Gastrocnemius medialis (tissue), 4 donors: ENCODE data around the gene MAEA.

Source experiments
- POLR2A ChIP-seq, 2 donors: fragments of 450-650 bp; IDR thresholded peaks; one replicate each; pipeline ENCODE4 v1.6.1; 2017; ENCODE audit warnings: antibody characterized with exemption in 2 of 2, mild to moderate bottlenecking in 2 of 2, moderate library complexity in 2 of 2
- TF ChIP-seq, protein P1 (sequence below), 5 experiments: fragments of 450-650 bp in 3 of 5; fragments of 200-600 bp in 2 of 5; sonication (generic) in 2 of 5; IDR thresholded peaks in 4 of 5; conservative IDR thresholded peaks in 1 of 5; 1 replicate in 4 of 5; 2 replicates in 1 of 5; pipeline ENCODE4 v1.5.1; 2016 to 2019; ENCODE audit warnings: antibody characterized with exemption in 5 of 5, mild to moderate bottlenecking in 3 of 5, moderate library complexity in 3 of 5

DNA sequence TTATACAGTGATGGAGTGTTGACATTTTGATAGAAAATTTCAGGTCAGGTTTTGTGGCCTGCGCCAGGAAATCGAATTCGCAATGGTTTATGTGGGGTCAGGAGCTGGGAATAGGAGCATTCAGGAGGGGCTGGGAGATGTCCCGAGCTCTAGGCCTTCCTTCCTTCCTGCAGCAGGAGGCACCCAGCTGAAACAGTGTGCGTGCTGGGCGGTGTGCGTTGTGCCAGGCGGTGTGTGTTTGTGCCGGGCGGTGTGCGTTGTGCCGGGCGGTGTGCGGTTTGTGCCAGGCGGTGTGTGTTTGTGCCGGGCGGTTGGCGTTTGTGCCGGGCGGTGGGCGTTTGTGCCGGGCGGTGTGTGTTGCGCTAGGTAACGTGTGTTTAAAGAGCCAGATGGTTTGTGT lies 59.1 kb downstream of the MAEA start:
- TF ChIP-seq, protein P1, sequence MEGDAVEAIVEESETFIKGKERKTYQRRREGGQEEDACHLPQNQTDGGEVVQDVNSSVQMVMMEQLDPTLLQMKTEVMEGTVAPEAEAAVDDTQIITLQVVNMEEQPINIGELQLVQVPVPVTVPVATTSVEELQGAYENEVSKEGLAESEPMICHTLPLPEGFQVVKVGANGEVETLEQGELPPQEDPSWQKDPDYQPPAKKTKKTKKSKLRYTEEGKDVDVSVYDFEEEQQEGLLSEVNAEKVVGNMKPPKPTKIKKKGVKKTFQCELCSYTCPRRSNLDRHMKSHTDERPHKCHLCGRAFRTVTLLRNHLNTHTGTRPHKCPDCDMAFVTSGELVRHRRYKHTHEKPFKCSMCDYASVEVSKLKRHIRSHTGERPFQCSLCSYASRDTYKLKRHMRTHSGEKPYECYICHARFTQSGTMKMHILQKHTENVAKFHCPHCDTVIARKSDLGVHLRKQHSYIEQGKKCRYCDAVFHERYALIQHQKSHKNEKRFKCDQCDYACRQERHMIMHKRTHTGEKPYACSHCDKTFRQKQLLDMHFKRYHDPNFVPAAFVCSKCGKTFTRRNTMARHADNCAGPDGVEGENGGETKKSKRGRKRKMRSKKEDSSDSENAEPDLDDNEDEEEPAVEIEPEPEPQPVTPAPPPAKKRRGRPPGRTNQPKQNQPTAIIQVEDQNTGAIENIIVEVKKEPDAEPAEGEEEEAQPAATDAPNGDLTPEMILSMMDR (IDR thresholded peaks at IDR 0.05 in 4 of 5, conservative IDR thresholded peaks at IDR 0.05 in 1 of 5): no peak
- no peak for TF ChIP-seq POLR2A (IDR thresholded peaks at IDR 0.05)
